ENCODE data around the gene BTBD18.
A peak's percentile ranks its signal among the peaks of the same experiment; 100 is the strongest.
"Not testable (repeated sequence)": the region's sequence is repeated elsewhere in the genome, so short reads cannot be mapped to it uniquely, and the experiment has no call there.

BTBD18 gene

GRCh38 chr11:57728829-57729228 lies 22.8 kb downstream of the BTBD18 start:
- no peak for DNase-seq

GRCh38 chr11:57727185-57727584 lies 24.4 kb downstream of the BTBD18 start:
- DNase-seq, result no peak

DNA sequence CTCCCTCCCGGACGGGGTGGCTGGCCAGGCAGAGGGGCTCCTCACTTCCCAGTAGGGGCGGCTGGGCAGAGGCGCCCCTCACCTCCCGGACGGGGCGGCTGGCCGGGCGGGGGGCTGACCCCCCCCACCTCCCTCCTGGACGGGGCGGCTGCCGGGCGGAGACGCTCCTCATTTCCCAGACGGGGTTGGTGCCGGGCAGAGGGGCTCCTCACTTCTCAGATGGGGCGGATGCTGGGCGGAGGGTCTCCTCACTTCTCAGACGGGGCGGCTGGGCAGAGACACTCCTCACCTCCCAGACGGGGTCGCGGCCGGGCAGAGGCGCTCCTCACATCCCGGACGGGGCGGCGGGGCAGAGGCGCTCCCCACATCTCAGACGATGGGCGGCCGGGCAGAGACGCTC lies 34.9 kb downstream of the BTBD18 start:
- not testable (repeated sequence) for DNase-seq

GRCh38 chr11:57713835-57714234 lies 37.8 kb downstream of the BTBD18 start:
- DNase-seq, result no peak

DNA sequence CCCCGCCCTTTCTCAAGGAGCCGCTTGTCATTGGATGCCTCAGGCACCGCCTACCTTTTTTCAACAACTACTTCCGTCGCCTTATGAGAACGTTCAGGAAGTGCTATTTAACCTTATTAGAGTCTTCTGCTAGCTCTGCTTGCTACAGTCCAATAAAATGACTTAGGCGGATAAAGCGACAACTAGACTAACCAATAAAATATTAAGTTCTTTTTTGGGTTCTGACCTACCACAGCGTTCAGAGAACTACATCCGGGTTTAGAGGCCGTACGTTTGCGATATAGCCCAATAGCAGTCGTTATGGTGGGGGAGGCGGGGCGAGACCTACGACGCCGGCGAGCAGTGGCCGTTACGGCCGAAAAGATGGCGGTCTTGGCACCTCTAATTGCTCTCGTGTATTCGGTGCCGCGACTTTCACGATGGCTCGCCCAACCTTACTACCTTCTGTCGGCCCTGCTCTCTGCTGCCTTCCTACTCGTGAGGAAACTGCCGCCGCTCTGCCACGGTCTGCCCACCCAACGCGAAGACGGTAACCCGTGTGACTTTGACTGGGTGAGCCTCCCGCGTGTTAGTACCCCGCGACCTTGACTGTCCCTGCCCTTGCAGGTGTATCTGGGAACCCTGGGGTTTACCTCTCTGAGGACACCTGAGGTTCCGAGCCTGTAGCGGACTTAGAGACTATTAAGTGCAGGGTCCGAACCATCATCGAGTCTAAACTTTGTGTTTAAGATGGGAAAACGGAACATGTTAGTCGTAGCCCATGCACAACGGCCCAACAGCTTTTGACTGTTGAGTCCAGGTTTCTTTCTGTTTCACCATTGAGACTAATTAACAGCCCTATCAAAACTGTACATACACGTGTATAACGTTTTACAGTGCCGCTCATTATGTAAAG lies 39.1 kb downstream of the BTBD18 start, which contains the start of gene TMX2:
Gene TMX2 (plus strand): TSS at position 338 of the 895 bp plus-strand sequence. CDS start 26 bp downstream, at position 364.
- DNase-seq, result peak; percentile 90

DNA sequence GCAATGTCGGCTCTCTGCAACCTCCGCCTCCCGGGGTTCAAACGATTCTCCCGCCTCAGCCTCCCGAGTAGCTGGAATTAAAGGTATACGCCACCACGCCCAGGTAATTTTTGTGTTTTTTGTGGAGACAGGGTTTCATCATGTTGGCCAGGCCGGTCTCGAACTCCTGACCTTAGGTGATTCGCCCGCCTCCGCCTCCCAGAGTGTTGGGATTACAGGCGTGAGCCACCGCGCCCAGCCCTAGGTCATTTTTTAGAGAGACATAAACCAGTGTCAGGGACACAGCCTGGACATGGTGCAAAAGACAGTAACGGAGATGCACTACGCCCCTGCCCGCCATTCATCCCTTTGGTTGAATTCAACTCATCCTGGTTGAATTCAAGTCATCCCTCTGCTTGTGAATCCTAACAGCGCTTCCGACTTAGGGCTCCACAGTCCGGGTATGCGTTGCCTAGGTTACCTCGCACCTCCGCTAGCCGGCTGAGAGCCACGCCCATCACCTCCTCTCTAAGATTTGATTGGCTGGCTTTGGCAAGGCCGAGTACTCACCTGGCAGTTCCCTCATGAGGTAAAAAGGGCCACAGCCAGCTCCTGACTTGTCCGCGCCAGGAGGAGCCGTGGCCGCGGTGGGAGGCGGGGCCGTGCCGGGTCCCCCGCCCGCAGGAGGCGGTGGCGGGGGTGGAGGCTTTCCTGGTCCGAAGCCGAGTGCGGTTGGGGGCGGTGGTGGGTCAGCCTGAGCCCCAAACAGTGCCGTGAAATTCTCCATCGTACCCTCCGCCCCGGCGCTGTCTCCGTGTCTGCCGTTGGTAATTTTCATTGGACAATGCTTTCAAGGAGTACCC lies 40.0 kb downstream of the BTBD18 start, which contains the start of gene MED19:
Gene MED19 (minus strand): TSS at position 802 of the 842 bp plus-strand sequence. CDS start 36 bp downstream, at position 766.
- DNase-seq, result peak; percentile 80

- DNase-seq, result no peak
These were observed 41.7 kb downstream of the BTBD18 start for GRCh38 chr11:57709802-57710367.

DNA sequence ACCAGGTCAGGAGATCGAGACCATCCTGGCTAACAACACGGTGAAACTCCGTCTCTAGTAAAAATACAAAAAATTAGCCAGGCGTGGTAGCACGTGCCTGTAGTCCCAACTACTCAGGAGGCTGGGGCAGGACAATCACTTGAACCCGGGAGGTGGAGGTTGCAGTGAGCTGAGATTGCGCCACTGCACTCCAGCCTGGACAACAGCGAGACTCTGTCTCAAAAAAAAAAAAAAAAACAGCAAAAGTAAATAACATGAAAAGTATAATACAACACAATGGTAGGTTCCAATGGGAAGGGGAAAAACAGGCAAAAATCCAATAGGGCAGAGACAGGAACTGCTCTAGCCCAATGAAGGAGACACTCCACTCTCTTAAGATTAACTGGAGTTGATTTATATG lies 46.2 kb downstream of the BTBD18 start:
- not testable (repeated sequence) for DNase-seq

GRCh38 chr11:57704932-57705331 lies 46.7 kb downstream of the BTBD18 start:
- DNase-seq, result no peak

- DNase-seq, result no peak
These were observed 48.3 kb downstream of the BTBD18 start for GRCh38 chr11:57703341-57703740.

- no peak for DNase-seq
These were observed 51.2 kb downstream of the BTBD18 start for GRCh38 chr11:57700425-57700824.

DNA sequence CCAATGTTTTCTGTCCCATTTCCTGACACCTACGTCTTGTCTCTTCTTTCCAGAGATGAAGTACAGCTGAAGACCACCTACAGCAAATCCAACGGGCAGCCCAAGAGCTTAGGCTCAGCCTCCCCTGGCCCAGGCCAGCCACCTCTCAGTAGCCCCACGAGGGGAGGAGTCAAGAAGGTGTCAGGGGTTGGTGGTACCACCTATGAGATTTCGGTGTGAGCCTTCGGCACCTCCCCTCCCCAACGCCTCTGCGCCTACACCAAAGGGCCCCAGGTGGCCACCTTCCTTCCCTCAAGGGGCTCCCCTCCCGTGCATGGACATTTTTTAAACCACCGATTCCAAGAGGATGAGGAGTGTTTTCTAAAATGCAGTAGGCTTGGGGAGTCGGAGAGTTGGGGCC lies 51.8 kb downstream of the BTBD18 start:
- no peak for DNase-seq

- no peak for DNase-seq
These were observed 52.7 kb downstream of the BTBD18 start for GRCh38 chr11:57698843-57699365.
